ENCODE measurements around the gene C19orf67. TPM values are rescaled to one million over a fixed set of nuclear protein-coding genes. Genes with fewer than 3 reads are reported as not detected.

The C19orf67 gene
- not detected in 2 replicates for total RNA-seq

GRCh38 chr19:14085309-14085995 is at the start of gene C19orf67:
Gene C19orf67 (minus strand): TSS chr19:14085783. CDS start chr19:14085627, 156 bp downstream.

GRCh38 chr19:14117668-14118164 is 32.1 kb upstream of the C19orf67 start, which contains the start of gene PRKACA:
Gene PRKACA (minus strand): TSS chr19:14117762. CDS start chr19:14117547, 215 bp downstream.

DNA sequence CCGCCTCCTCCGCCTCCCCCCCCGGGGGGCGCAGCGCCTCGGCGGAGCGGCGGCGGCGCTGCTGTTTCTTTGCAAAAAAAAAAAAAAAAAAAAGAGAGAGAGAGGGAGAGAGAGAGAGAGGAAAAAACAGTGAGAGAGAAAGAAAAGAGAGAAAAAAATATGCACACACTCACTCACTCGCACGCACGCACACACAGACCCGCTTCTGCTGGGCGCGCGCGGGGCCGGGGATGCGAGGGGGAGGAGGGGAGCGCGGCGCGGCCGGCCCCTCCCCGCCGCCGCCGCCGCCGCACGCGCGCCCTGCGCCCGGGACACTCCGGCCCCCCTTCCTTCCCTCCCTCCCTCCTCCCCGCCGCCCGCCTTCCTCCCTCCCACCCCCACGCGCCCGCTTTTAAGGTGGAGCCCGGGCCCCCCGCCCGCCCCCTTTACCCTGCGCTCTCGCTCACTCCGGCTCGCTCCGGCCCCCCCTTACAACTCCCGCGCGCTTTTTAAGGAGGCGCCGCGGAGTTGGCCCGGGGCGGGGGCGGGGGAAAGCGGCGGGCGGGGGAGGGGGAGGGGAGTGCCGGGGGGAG is 5.0 kb upstream of the C19orf67 start, which contains the start of gene SAMD1:
TSS of gene SAMD1 (minus strand) at position 243 of the 572 bp plus-strand sequence.

GRCh38 chr19:14072535-14073260 is 12.9 kb downstream of the C19orf67 start, which contains the start of gene MISP3:
Gene MISP3 (plus strand): TSS chr19:14072786. CDS start chr19:14073310, 524 bp downstream.

DNA sequence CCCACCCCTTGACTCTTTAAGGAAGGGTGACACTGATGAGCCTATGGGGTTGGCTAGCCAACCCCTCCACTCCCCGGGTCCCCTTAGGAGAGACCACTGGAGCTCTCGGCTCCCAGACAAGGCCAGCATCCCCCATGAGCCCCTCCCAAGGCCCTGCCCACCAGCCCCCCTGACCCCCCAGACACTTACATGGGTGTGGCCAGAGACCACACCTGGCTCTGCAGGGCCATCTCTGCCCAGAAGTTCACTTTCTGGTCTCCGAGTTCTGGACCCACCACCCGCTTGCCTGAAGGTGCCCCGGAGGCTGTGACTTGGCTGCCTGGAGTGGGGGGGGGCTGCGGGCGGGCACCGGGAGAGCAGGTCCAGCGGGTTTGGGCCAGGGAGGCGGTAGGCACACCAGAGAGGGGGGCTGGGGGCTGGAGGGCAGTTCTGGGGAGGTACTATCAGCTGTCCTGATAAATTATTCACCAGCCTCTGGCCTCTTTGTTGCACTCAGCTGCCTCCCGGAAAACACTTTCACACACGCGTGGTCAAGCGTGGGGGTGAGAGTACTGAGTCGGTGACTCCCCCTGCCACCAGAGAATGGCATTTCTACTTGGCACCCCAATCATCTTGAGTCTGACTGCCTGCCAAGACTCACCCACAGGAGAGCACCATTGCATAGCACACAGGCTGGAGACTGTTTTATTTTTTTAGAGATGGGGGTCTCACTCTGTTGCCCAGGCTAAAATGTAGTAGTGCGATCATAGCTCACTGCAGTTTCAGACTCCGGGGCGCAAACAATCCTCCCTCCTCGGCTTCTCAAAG is 23.6 kb downstream of the C19orf67 start, which contains the start of gene PALM3:
TSS of gene PALM3 (minus strand) at position 326 of the 807 bp plus-strand sequence. CDS start at position 230, 96 bp downstream.

DNA sequence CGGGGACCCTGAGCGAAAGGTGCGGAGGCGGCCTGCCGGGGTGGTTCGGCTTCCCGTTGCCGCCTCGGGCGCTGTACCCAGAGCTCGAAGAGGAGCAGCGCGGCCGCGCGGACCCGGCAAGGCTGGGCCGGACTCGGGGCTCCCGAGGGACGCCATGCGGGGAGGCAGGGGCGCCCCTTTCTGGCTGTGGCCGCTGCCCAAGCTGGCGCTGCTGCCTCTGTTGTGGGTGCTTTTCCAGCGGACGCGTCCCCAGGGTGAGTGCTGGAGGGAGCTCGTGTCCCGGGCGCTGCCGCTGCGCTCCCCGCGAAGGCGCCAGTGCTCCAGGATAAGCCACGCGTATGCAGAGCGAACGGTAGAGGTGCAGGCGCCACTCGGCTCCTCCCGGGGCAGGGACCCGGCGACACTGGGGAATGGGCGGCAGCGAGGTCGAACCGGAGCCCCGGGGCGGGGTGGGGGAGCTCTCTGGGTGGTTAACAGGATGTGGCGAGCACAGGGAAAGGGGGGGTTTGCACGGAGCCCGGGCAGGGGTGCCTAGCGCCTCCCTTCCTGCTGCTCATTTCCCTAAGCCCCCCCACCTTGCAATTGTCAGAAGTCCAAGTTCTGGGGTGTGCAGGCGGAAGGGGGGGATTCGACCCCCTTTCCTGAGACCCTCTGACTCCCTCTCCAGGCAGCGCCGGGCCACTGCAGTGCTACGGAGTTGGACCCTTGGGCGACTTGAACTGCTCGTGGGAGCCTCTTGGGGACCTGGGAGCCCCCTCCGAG is 53.7 kb downstream of the C19orf67 start, which contains the start of gene IL27RA:
TSS of gene IL27RA (plus strand) at position 44 of the 762 bp plus-strand sequence. CDS start at position 155, 111 bp downstream.

Other genes with a start within 250 kb of the C19orf67 start
- not detected in 2 replicates for gene NANOS3, start 208.6 kb downstream of the C19orf67 start, total RNA-seq
- gene BRME1, start 179.7 kb downstream of the C19orf67 start, total RNA-seq: 0.14 and 0.55 TPM in 2 replicates
- gene CC2D1A, start 179.6 kb downstream of the C19orf67 start, total RNA-seq: 5.0 TPM in 2 replicates
- 2.1 and 3.1 TPM in 2 replicates for gene PODNL1, start 147.4 kb downstream of the C19orf67 start, total RNA-seq
- gene DCAF15, start 133.3 kb downstream of the C19orf67 start, total RNA-seq: 4.4 and 5.5 TPM in 2 replicates
- 1.00 and 2.3 TPM in 2 replicates for gene RFX1, start 79.5 kb downstream of the C19orf67 start, total RNA-seq
- gene RLN3, start 57.6 kb downstream of the C19orf67 start, total RNA-seq: not detected in 2 replicates
- gene IL27RA, start 54.0 kb downstream of the C19orf67 start, total RNA-seq: 1.7 and 1.8 TPM in 2 replicates
- gene PALM3, start 23.7 kb downstream of the C19orf67 start, total RNA-seq: under 0.01 and 0.28 TPM in 2 replicates
- 0.28 TPM in 2 replicates for gene MISP3, start 13.0 kb downstream of the C19orf67 start, total RNA-seq
- gene SAMD1, start 5.0 kb upstream of the C19orf67 start, total RNA-seq: 11.5 and 21.0 TPM in 2 replicates
- gene PRKACA, start 32.0 kb upstream of the C19orf67 start, total RNA-seq: 25.9 and 26.2 TPM in 2 replicates
- gene ASF1B, start 50.8 kb upstream of the C19orf67 start, total RNA-seq: 0.65 and 1.1 TPM in 2 replicates
- 2.0 and 4.3 TPM in 2 replicates for gene ADGRL1, start 120.4 kb upstream of the C19orf67 start, total RNA-seq

Data from smooth muscle cell of bladder (primary cell).